Ishikawa (cell line): ENCODE data around the gene PTPRM.

Source experiments
- CEBPB ChIP-seq: IDR thresholded peaks from 2 replicates; pipeline ENCODE4 v1.6.1; 2012
- CREB1 ChIP-seq: IDR thresholded peaks from 2 replicates; pipeline ENCODE4 v1.6.1; 2012; ENCODE audit warnings: low read depth
- EGR1 ChIP-seq: IDR thresholded peaks from 2 replicates; pipeline ENCODE4 v1.6.1; 2012
- EP300 ChIP-seq: IDR thresholded peaks from 2 replicates; pipeline ENCODE4 v1.6.1; 2012; ENCODE audit warnings: borderline replicate concordance
- FOXM1 ChIP-seq: IDR thresholded peaks from 2 replicates; pipeline ENCODE4 v1.6.1; 2012; ENCODE audit warnings: low read depth, borderline replicate concordance
- NFIC ChIP-seq: IDR thresholded peaks from 2 replicates; pipeline ENCODE4 v1.6.1; 2012
- RAD21 ChIP-seq: IDR thresholded peaks from 2 replicates; pipeline ENCODE4 v1.6.1; 2012; ENCODE audit warnings: low read depth
- REST ChIP-seq: IDR thresholded peaks from 2 replicates; pipeline ENCODE4 v1.6.1; 2012; ENCODE audit warnings: low read depth, mild to moderate bottlenecking
- TAF1 ChIP-seq: IDR thresholded peaks from 2 replicates; pipeline ENCODE4 v1.6.1; 2012; ENCODE audit warnings: low read depth, mild to moderate bottlenecking
- TCF12 ChIP-seq: IDR thresholded peaks from 2 replicates; pipeline ENCODE4 v1.6.1; 2012; ENCODE audit warnings: low read depth
- TEAD4 ChIP-seq: IDR thresholded peaks from 2 replicates; pipeline ENCODE4 v1.6.1; 2012
- USF1 ChIP-seq: IDR thresholded peaks from 2 replicates; pipeline ENCODE4 v1.6.1; 2012
- YY1 ChIP-seq: IDR thresholded peaks from 2 replicates; pipeline ENCODE4 v1.6.1; 2012; ENCODE audit warnings: low read depth
- ZBTB7A ChIP-seq: IDR thresholded peaks from 2 replicates; pipeline ENCODE4 v1.6.1; 2012; ENCODE audit warnings: low read depth
- TF ChIP-seq, protein P1 (sequence below): IDR thresholded peaks from 2 replicates; pipeline ENCODE4 v1.6.1; 2012

The PTPRM gene

DNA sequence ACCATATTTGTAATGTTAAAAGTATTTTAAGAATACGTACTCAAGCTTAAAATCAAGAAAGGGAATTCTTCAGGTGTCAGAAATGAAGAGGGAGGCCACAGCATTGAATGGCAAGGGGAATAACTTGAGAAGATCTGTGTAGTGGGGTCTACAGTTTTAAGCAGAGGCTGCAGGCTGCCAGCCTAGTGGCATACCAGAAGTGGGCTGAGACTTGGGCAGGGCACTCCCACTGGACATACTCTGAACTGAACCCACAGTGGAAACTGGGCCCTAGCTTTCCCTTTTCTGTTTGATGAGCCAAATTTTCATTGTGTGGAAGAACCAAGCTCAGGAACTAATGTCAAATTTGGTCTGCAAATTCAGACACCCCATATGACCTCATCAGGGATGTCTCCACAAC, 238.8 kb downstream of the PTPRM start:
- TF ChIP-seq, protein P1, sequence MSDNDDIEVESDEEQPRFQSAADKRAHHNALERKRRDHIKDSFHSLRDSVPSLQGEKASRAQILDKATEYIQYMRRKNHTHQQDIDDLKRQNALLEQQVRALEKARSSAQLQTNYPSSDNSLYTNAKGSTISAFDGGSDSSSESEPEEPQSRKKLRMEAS = no peak
- TF ChIP-seq EP300 (no peak), RAD21 (no peak), CREB1 (no peak), FOXM1 (no peak), REST (no peak), TEAD4 (no peak), ZBTB7A (no peak), USF1 (no peak), TAF1 (no peak), EGR1 (no peak), TCF12 (no peak)

GRCh38 chr18:7807936-7808453, 240.9 kb downstream of the PTPRM start:
- TF ChIP-seq REST = no peak
- TF ChIP-seq TEAD4 = no peak
- no peak for TF ChIP-seq CEBPB
- no peak for TF ChIP-seq ZBTB7A

DNA sequence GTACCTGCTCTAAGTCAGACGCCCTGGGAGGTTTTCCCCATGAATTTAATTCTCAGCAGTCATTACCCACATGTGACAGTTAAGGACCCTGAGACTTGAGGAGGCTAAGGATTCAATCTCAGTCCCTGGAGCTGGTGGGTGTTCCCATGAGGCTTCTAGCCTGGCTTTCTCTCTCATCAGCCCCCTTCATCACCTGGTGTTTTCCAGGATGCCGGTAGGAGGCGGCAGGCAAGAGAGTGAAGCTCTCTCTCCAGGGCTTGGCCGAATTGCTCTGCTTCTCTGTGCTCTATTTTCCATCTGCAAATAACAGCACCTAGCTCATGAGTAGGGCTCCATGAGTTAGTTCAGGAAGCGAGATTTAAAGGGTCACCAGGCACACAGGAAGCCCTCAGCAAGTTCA, 241.9 kb downstream of the PTPRM start:
- TF ChIP-seq EGR1 (no peak), TEAD4 (no peak), EP300 (no peak), USF1 (no peak), REST (no peak), CREB1 (no peak), FOXM1 (no peak), NFIC (no peak), ZBTB7A (no peak), TAF1 (no peak), CEBPB (no peak), RAD21 (no peak)
- TF ChIP-seq, protein P1 = no peak

DNA sequence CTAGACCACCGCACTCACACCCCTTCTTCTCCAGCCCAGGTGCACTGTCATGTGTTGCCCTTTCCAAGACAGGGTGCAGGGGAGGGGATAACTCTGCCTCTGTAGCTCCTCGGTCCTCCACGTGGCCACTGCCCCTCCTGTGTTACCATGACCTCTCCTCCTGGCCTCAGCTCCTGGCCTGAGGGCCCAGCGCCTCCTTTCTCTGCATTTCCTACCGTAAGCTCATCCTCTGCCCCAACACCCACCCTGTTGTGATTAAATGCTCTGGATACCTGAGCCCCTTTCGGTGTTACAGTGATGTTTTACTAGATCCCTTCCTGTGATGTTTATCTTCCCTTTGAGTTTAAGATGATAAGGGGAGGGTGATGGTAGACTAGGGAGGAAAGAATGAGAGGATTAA, 242.3 kb downstream of the PTPRM start:
- TF ChIP-seq NFIC = no peak
- no peak for TF ChIP-seq USF1
- no peak for TF ChIP-seq TEAD4
- no peak for TF ChIP-seq TCF12
- no peak for TF ChIP-seq FOXM1
- TF ChIP-seq YY1 = no peak
- no peak for TF ChIP-seq TAF1
- TF ChIP-seq ZBTB7A = no peak
- TF ChIP-seq CREB1 = no peak
- no peak for TF ChIP-seq RAD21
- no peak for TF ChIP-seq REST
- TF ChIP-seq EGR1 = no peak
- TF ChIP-seq, protein P1 = no peak
- no peak for TF ChIP-seq CEBPB
